Fibroblast of skin of left biceps (primary cell): Measurements from ENCODE around the gene TIMM23.
"Not testable (repeated sequence)": the region's sequence is repeated elsewhere in the genome, so short reads cannot be mapped to it uniquely, and the experiment has no call there.

Source experiments
- DNase-seq, 2 experiments: peaks; one replicate each; pipeline ENCODE4 v3.0.0-alpha.2; 2013; ENCODE audit warnings: low read depth in 2 of 2

Gene TIMM23

DNA sequence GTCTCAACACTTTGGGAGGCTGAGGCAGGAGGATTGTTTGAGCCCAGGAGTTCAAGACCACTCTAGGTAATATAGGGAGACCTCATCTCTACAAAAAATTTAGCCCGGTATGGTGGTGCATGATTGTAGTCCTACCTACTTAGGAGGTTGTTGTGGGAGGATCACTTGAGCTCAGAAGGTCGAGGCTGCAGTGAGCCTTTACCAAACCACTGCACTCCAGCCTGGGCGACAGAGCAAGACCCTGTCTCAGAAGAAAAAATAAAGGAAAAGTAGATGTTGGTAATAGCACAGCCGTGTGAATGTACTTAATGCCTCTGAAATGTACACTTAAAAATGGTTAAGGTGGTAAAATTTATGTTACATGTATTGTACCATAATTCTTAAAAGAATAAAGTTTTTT, 25.3 kb downstream of the TIMM23 start:
- no peak for DNase-seq

DNA sequence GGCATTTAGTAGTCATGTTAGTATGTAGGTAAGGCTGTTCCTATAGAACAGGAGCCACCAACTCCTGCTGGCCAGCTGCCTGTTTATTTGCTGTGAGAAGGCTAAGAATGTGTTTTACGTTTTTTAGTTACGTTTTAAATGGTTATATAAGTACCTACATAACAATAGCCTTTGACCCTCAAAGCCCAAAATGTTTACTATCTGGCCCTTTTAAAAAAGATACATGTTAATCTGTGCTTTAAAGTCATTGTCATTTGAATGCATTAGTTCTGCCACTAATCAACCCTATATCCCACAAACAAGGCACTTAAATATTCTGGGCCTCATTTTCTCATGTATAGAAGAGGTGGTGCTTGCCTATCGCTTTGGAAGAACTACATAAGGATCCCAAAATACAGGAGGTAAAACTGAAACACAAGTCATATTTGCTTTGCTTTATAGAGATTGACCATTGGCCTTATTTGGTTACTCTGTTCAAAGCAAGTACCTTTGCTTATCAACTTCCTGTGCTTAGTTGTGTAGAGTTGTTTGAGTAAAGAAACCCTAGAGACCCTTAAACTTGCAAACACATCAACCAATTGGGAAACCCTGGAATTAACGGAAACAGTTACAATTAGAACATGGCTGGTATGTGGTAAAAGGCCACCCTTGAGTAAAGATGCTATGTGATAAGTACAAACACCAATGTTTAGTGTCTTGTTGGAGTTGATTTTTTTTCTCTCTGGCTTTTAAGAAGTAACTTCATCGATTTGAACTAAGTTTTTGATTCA, 25.9 kb downstream of the TIMM23 start:
- no peak for DNase-seq

DNA sequence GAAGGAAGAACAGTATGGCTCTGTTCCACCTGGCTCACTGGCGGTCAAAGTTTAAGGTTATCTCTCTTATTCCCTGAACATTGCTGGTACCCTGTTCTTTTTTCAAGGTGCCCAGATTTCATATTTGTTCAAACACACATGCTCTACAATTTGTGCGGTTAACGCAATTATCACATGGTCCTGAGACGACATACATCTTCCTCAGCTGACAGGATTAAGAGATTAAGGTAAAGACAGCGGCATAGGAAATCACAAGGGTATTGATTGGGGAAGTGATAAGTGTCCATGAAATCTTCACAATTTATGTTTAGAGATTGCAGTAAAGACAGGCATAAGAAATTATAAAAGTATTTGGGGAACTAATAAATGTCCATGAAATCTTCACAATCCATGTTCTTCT, 27.7 kb downstream of the TIMM23 start:
- DNase-seq: not testable (repeated sequence)

DNA sequence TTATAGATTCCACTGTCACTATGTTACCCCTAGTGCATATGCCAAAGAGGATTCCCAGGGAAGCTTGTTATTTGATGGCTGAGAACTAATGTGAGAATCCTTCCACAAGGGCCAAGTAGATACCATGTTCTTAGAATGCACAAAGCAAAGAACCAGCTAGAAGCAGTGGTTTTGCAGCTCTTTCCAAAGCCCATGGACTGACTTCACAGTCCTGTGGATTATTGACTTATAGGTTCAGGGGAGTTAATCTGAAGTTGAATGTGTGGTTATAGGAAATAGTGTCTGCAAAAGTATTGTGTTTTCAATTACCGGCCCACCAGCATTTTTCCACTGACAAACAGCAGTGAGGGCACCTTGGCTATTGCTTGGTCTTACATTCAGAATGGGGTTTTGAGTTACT, 28.2 kb downstream of the TIMM23 start:
- no peak for DNase-seq

DNA sequence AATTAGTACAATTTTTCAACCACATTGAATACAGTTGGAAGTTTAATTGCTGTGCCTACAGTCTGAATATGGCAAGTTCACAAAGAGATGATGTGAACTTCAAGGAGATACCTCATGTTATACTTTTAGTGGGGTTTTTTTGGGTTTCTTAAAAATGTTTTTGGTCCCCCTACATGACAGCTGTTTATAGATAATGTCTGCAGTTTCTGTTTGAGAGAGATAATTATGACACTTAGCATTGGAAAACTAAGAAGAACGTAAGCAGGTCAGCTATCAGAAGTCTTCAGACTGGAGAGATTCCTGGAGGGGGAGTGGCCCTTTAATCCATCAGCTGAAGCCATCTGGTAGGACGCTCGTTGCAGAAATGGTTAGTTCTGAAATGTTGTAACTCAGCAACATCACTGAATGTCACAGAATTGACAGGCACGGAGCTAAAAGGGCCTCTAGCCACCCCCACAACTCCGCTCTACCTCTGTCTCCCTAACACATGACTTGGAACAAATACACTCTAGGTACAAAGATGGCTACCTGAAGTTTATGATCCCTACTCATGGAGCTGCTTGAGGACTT, 29.0 kb downstream of the TIMM23 start:
- no peak for DNase-seq

DNA sequence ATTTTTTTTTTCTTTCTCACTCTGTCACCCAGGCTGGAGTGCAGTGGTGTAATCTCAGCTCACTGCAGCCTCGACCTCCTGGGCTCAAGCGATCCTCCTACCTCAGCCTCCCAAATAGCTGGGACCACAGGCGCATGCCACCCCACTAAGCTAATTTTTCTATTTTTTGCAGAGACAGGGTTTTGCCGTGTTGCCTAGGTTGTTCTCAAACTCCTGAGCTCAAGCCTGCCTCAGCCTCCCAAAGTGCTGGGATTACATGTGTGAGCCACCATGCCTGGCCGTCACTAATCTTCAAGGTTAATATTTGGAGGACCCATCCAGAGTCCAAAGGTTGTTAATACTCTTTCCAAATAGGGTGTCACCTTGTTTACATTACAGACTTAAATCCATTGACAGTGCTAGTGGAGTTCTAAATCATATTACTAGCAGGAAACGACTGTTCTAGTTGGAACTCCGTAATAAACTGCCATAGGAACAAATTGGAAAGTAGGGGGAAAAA, 29.9 kb downstream of the TIMM23 start:
- DNase-seq: not testable (repeated sequence)

DNA sequence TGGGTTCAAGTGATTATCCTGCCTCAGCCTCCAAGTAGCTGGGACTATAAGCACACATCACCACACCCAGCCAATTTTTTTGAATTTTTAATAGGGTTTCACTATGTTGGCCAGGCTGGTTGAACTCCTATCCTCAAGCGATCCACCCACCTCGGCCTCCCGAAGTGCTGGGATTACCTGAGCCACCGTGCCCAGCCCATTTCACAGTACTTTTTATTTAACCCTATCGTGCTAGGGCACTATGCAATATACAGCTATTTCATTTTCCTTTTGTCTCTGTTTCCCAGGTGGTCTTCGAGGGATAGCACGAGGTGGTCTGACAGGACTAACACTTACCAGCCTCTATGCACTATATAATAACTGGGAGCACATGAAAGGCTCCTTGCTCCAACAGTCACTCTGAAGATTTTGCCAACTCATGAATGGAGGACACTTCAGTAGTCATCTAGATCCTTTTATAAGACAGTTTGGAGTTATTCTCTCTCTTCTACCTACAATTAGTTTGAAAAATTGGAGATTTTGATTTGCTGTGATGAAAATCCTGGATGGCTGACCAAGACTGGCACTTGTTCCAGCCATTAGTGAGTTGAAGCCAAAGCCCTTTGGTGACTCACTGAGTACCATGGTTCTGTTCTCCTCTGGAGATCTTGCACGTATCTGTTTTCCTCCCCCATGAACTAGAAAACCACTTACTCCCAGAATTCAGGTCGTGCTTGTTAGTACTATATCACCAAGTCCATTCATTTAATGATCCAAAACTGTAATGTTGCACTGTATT, 30.8 kb downstream of the TIMM23 start:
- DNase-seq: no peak

DNA sequence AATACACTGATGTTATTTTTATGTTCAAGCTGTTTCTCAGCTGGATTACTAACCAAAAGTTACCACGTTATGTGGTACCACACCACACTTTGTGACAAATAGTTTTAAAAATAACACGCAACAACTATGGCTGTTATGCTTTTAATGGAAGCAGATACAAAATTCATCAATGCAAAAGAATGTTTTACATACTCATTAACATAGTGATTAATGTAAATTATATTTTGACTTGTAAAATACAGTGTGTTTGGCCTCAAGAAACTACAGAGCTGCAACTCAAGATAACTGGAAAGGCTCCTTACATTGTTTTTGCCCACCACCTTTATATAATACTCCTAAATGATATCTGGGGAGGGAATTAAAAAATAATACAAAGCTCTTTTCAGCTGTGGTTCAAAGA, 32.7 kb downstream of the TIMM23 start:
- no peak for DNase-seq

DNA sequence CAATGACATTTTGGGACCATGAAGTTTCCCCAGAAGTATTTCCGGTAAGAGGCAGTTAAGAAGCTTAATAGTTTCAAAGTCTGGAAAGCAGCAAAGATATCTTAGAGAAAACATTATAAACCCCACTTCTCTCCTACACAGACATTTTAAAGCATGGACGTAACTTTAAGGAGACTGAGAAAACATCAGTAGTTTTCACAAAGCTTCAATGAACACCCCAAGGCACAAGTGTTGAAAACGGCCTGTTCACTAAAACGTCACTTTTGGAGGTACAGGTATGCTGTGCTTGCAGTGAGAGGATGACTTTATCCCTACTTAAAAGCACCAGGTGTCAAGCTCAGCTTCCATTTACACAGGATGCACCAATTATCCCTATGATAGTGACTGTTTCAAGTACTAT, 33.1 kb downstream of the TIMM23 start:
- DNase-seq: no peak

DNA sequence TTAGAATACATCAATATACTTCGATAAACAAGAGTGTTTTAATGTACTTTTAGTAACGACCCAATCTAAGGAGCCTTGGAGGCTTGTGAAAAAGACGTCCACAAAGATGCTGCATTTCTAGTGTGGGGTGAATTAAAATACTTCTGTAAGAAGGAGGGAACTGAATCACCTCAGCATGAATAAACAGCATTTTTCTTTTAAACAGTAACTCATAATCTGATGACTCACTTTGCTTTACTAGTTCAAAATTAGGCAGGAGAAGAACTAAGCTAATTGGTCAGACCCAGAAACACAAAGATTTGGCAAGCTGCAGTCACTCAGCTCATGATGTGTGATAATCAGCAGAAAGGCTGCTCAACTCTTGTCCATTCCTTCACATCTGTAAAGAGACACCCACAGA, 33.9 kb downstream of the TIMM23 start:
- peak in 1 of 2 experiments; percentile 49 for DNase-seq

DNA sequence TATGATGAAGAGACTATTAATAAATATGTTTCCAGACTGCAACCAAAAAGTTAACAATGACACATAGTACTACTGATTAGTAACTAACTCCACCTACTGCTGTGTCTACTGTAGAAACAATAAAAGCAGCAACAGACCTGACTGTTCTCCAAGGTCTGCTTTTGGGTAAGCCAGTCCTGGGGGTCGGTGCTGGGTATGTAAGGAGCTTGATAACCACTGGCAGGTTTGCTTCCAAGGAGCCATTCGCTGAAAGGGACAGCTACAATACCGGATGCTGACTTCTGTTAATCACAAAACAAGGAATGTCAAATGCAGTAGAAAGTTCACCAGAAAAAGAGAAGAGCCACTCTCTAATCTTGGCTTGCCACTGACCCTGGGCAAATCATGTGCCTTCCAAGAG, 40.5 kb downstream of the TIMM23 start:
- no peak for DNase-seq

DNA sequence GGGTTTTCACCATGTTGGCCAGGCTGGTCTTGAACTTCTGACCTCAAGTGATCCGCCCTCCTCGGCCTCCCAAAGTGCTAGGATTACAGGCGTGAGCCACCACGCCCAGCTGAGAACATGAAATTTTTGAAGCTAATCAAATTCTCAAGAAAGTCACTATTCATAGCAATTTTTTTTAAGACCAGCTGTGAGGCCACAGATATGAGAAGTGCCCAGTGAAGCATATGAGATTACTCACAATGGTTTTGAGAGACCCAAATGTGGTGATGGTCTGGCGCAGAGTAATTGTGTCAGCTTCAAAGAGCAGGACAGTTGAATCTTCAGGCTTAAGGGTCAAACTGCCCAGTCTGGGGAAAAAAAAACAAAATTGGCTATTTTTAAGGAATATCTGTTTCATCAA, 41.9 kb downstream of the TIMM23 start:
- DNase-seq: no peak

DNA sequence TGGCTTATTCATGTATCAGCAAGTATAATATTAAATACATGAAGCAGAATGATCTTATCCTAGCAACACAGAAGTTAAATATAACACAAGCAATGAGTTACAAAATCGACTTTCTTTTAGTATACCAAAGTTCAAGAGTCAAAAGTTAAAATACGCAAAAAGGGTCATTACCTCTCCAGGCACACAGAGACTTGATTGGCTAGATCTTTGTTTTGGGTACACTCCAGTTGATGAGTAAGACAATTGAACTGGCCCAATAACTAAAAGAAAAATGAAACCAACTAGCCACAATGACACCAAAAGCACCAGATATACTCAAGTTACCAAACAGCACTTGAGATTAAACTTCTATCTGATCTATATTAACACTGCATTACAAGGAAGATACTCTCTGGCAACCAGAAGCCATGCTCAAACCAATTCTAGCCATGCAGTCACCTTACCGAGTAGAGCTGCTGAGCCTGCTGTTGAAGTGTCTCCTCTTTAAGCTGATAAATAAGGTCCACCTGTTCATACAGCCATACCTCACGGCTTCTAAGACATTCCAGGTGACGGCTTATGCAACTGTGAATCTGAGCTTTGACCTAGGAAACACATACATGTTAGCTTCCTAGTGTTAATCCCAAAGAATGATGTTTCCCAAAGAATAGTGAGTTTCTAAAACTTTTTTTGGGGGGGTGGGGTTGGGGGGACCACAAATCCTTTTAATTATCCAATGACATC, 42.6 kb downstream of the TIMM23 start:
- DNase-seq: no peak

DNA sequence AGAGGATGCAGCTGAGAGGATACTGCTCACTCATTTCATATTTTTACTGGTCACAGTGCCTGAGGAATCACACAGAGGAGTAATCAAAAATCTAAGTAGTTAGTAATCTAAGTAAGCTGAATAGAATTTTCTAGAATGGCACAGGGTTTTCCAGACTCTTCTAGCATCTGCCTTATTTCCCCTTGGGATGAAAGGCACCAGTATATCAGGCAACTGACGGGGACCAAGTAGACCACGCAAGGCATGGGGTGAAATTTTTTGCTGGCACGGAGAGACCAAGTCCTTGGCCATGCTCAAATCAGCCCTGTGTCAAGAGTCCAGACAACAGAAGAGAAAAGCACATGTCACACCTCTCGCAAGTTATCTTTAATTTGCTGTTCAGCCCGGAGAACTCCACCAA, 43.9 kb downstream of the TIMM23 start:
- DNase-seq: no peak

DNA sequence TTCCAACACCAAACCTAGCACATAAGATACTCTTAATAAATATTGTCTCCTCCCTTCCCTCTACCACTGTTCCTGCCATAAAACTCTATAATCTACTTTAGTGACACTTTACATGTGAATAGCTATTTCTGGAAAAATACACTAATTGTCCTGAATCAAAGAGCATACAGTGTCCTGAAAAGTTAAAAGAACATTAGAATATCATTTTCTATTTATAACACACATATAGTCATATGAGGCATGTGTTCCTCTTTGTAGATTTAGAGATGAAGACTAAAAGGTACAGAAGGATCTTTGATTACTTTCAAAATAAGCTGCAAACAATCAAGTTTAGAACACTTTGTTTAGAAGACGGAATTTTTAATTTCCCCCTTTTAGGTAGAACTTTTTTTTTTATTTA, 44.5 kb downstream of the TIMM23 start:
- DNase-seq: no peak

DNA sequence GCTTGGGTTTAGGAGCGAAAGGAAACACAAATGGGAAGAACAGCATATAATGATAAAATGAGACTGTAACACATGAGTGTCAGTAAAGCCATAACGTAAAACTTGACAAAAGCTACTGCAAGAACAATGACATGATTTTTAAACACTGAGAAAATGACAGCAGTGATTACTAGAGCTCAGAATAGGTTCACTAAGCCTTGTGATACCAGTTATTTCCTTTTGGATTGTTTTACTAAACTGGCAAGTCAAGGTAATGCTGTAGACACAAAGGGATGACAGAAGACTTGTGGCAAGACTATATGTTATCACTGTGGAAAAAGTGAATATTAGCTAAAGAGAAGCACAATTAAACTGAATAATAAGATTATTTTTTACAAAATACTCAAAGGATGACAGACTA, 45.4 kb downstream of the TIMM23 start:
- no peak for DNase-seq

DNA sequence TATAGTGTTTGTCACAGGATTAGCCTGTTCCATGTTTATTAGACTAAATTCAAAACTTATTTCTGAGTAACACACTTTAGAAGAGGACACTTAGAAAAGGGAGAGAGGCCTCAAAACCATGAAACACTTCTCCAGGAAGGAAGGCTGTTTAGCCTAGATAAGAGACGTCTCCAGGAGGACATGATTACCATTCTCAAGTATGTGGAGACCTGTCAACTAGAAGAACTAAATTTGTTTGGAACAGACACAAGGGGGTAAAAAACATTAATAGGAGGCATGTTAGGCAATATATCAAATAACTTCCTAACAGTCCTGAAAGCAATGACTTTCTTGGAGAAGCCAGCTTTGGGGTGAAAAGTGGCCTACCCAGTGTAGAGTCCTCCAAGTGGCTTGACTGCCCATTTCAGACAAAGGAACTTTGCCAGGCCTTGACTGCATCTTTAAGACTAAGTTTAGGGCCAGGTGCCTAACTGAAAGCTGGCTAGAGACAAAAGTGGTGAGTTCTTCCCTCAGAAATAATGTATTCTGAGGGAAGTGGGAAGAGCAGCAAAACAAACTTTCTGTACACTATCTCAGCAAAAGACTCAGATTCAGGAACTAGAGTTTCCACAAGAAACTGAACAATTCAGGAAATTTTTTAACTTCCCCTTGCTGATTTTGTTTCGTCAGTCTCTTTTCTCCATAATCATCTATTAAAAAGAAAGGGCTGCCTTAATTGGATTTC, 46.3 kb downstream of the TIMM23 start:
- DNase-seq: no peak

DNA sequence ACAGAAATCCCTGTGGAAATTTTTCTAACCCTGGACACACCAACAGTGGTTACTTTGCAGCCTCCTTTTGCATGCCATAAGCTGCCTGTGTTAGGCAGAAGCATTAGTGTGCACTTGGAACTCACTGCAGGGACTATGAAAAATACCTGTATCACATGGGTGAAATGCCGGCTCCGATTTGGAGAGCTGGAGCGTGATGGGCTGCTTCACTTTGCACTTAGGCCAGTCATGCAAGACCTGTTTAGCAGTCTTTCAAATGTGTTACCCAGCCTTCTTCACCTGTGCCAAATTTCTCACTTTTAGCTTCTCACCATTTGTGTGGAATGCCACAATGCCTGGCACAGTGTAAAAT, 46.9 kb downstream of the TIMM23 start:
- no peak for DNase-seq

DNA sequence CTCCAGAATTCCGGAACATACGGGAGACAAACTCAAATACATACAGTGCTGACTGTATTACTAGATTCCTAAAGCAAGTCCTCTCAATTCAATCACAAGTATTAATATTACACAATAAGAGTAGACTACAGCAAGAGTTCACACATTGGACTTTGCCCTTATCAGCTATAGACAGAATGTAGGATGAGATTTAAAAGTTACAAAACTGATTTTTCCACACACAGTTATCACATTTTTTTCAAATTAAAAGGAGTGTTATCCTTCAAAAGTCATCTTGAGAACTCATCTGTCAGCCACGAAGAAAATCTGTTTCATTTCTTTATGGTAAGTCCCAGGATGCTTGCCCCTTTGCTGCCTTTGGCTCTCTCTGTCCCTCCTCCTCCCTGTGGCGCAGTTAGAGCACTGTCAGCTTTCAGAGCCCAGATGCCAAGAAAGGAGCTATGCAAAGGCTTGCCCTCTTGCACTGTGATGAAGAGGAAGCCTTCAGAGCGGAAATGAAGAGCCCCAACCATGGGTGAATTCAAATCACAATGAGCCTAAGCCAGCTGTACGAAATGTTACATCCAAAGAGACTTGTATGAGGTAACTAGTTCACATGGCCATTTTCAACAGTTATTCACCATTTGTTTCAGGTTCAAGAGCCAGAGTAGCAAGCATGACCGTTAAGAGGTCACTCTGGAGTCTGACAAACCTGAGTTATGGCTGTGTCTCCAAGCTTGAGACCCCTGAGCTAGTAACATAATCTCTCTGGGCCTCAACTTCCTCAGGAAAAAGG, 47.5 kb downstream of the TIMM23 start:
- no peak for DNase-seq

DNA sequence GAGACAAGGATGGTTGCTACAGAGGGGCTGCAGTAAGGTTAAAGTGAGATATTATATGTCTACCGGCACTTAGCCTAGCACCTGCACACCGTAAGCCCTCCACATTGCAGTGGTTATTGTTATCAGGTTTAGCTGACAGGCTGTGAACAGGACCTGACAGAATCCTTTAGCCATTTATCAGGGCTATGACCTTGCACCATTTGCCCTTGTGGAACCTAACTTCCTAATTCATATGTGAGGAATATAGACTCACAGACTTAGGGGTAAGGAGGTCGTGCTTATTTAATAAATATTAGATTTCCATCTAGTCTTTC, 48.0 kb downstream of the TIMM23 start:
- no peak for DNase-seq
